Stimulated activated CD8-positive, alpha-beta memory T cell treated with anti-CD3 and anti-CD28 coated beads, Interleukin-15, amount 100 ng/mL, for 48 hours (primary cell): Measurements from ENCODE around the gene TBC1D22B.

ENCODE experiments used
- DNase-seq, 2 donors: peaks; one replicate each; pipeline ENCODE4 v3.0.0-alpha.2; 2020; ENCODE audit warnings: low read depth in 2 of 2

TBC1D22B gene

DNA sequence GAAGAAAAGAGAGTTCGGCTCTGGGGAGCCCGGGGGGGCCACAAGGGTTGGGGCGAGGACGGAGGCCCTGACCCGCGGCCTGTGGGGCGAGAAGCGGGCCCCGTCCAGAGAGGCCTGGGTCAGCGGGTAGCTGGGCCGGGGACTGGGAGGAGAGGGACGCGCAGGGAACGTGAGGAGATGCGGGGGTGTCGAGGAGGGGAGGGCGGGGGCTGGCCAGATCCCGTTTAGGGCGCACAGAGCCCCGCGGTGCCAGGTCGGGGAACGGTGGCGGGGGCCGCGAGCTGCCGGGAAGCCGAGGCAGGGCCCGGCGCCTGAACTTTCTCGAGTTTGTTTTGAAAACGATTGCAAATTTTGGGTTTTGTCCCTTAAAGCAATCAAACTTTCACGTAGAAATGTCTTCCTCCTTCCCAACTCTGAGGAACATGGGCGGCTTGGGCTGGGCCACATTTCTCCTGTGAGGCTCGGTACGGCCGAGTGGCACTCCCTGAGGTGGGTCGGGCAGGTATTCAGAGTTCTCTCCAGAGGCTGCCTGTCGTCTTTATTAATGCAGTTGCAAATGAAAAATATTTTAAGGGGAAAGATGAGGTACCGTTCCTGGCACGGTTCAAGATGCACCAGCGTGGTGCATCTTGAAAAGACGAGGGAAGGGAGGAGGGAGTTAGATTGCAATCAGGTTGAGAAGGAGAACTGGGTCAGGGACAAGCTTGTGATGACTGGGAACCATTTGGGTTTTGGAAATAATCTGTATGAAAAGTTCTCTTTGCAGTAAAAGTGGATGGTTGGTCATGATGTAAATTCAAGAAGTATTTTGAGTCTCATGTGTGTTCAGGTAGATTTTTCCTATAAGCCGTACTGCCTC lies 97.2 kb downstream of the TBC1D22B start:
- peak in 1 of 2 donors; percentile 4 for DNase-seq

GRCh38 chr6:37357288-37357687 lies 99.7 kb downstream of the TBC1D22B start:
- no peak for DNase-seq

- no peak for DNase-seq
These were observed 100.3 kb downstream of the TBC1D22B start for GRCh38 chr6:37357860-37358259.

DNA sequence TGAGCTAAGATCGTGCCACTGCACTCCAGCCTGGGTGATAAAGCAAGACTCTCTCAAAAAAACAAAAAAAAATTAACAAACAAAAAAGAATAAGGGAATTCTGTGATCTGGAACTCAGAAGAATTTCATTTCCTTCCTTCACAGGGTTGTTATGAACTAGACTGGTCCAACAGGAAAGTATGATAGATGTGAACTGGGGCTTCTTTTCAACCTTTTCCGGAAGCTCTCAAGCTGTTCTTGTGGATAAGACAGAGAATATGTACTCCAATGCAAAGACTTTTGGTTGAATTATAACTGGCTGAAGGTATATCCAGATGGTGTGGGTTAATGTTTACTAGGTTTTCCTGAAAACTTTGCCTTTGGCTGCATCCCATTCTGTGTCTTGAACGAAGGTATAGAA lies 101.5 kb downstream of the TBC1D22B start:
- DNase-seq, result no peak

GRCh38 chr6:37362101-37362828 lies 104.7 kb downstream of the TBC1D22B start:
- no peak for DNase-seq

DNA sequence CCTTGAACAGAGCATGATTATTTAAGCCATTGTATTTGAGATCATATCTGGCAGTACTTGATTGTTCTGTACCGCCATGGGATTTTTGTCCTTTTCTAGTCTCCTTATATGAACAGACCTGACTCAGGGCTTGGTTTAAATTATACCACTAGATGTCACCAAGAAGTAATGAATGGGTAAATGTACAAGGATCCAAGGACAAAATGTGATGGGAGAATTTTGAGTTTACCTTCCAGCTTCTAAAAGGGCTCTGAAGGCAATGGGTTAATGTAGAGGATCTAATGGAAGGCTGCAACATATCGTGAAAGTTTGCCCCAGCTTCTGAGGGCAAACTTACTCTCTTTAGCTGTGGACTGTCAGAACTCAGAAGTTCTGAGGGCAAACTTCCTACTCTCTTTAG lies 108.2 kb downstream of the TBC1D22B start:
- no peak for DNase-seq

DNA sequence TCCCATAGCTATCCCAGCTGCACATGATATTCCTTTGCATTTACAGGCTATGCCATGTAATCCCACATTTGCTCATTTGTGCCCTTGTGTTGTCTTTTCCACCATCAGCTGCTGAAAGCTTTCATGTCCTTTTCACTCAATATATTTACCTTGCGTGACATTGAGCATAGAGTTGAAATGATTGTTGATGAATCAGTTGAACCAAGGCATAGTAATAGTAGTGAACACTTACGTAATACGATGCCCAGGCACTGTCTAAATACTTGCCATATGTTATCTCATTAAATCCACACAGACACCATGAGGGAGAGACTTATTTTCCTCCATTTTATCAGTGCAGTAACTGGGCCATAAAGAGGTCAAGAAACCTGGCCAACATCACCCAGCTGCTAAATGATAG lies 109.3 kb downstream of the TBC1D22B start:
- DNase-seq, result no peak

- no peak for DNase-seq
These were observed 111.4 kb downstream of the TBC1D22B start for GRCh38 chr6:37368961-37369320.

GRCh38 chr6:37369321-37370201 lies 112.0 kb downstream of the TBC1D22B start:
- DNase-seq, result no peak

DNA sequence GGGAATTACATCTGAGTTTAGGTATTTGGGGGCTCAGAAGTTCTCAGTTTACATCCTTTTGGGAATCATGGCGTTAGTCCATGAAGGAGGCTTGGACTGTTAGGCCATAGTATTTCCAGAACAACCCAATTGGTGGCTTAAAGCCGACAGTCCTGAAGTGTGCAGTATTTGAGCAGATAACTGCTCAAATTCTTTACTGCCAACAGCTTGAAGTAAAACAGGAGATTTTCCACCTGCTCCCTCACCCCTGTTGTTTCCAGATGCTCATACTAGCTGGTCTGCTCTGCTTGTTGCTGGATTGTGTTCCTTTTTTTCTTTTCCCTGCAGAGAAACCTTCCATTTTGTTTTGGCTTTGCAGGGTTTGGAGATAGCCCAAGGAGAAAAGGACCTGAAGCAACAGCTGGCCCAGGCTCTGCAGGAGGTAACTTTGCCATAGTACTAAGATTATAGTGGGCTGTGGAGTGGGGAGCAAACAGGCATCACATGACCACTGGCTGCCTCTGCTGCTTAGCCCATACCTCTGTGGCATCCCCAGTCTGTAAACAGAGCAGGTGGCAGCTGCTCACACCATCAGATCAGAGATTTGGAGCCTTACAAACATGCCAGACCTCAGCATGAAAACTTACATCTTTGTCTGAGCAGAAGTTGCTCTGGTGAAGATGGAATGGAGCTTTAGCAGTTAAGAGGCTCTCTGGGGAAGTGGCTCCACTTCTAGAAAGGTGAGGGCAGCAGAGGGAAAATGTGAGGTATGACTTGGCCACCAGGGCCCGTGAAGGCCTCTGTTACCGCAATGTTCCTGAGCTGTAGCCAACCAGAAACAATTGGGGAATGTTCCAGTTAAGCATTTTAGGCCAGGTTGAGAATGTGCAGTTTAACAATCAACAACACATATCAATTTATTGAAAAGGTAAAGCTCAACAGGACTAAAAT lies 113.8 kb downstream of the TBC1D22B start:
- no peak for DNase-seq

DNA sequence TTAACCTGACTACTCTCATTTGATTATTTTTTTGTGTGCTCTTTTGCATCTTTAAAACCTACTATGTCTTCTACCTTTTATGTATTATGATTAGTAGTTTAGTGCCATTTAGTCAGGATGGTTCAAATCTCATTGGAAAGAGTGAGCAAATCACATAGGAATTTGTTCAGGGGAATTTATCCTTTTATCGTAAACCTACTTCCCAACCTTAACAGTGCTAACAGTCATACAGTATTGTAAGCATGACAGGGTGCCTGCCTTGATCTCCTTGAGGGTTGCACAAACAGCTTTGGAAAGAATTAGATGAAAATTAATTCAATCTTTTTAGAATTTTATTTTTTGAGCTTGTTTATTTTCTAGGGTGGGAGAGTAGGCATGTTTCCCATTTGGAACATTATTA lies 114.5 kb downstream of the TBC1D22B start:
- no peak for DNase-seq

DNA sequence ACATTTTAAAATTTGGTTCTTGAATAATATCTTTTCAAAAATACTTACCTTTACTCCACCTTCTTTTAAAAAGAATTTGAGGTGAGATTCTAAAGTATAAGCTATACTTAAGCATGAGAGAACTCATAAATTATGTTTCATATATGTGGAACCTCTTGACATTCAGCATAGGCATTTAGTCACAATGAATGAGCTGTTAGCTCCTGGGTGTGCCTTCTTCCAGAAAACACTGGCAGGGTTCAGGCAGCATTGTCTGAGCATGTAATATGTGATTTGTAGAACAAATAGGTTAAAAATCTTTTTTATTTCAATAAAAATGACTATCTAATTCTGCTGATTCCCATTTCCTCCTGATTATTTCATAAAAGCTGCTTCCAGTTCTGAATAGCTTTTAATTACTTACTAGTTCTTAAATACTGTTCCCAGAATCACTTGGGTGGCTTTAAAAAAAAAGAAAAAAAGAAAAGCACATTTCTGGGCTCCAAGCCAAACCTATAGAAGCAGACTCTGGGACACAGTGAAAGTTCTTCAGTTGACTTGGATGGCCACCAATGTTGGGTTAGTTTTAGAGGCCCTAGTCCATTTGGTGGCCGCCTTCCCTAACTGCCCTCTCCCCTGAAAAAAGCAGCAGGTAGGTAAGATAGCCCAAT lies 116.4 kb downstream of the TBC1D22B start:
- DNase-seq, result no peak

DNA sequence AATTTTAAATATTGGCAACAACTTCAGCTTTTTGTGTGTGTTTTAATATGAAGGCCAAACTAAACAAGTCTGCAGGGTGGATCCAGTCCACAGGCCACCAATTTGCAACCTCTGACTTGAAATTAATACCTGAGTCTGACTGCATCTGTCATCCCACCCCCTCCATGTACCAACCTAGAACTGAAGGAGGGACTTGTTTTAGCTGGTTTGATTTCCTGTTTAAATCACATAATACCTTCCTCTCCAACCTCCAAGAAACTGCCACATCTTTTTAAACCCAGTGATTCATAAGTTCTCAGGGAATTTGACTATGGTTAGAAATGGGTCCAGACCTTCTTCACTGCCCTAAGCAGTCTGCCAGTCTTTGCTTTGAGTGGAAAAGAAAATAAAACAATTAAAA lies 117.8 kb downstream of the TBC1D22B start:
- DNase-seq, result no peak

- DNase-seq, result no peak
These were observed 118.6 kb downstream of the TBC1D22B start for GRCh38 chr6:37376078-37376743.

GRCh38 chr6:37381579-37381978 lies 124.0 kb downstream of the TBC1D22B start:
- no peak for DNase-seq
